Measurements from ENCODE around the gene SLC4A2.

- TF ChIP-seq ZNF274 (IDR thresholded peaks at IDR 0.05; ENCODE audit: low read depth, low read length) (no peak), SUZ12 (IDR thresholded peaks at IDR 0.05; ENCODE audit: extremely low read depth, insufficient read depth, insufficient read length) (no peak), YY1 (IDR thresholded peaks at IDR 0.05; ENCODE audit: insufficient read depth, insufficient read length) (no peak)
Measured at GRCh38 chr7:151060416-151061212, 1.2 kb downstream of the SLC4A2 start.

Measured in NT2/D1 (cell line).